ENCODE measurements around the gene LRRC71. TPM values are rescaled to one million over a fixed set of nuclear protein-coding genes. Genes with fewer than 3 reads are reported as not detected.
A peak's percentile ranks its signal among the peaks of the same experiment; 100 is the strongest.

Gene LRRC71
- total RNA-seq, 6 donors from 2014 or later = 0.49 to 13.9 (median 6.3) TPM

- H3K27me3 ChIP-seq = no peaks in the 10 kb centered on the region
- H3K9me3 ChIP-seq = no peaks in the 10 kb centered on the region
- H3K36me3 ChIP-seq = peaks cover 9 to 95% (median 83%) of the 10 kb centered on the region in 4 donors
- no peak for TF ChIP-seq CTCF (IDR thresholded peaks at IDR 0.05)
- TF ChIP-seq POLR2A (IDR thresholded peaks at IDR 0.05) = no peak
- no peak for TF ChIP-seq POLR2AphosphoS5 (IDR thresholded peaks at IDR 0.05)
- no peak for TF ChIP-seq EP300 (IDR thresholded peaks at IDR 0.05)
- H3K4me3 ChIP-seq = no peak overlapping the region
- no peaks in the 10 kb centered on the region for H3K4me1 ChIP-seq
- WGBS, 2 donors = 95 to 96% methylated on average over 11 to 13 of the region's 13 CpGs
- ATAC-seq (ENCODE audit: low FRiP score in 2 of 2) (no peak), DNase-seq (peak in 1 of 2 donors; percentile 31)
- H3K27ac ChIP-seq = no peak overlapping the region
These were observed 19.4 kb downstream of the LRRC71 start for GRCh38 chr1:156939786-156940334.

- TF ChIP-seq POLR2AphosphoS5 (IDR thresholded peaks at IDR 0.05) (no peak), EP300 (IDR thresholded peaks at IDR 0.05) (no peak), POLR2A (IDR thresholded peaks at IDR 0.05) (no peak), CTCF (IDR thresholded peaks at IDR 0.05) (no peak)
- H3K36me3 ChIP-seq = peaks cover 20 to 98% (median 91%) of the 10 kb centered on the region in 4 donors
- WGBS, 2 donors = 91 to 94% methylated on average over 8 to 10 of the region's 10 CpGs
- no peak overlapping the region for H3K4me3 ChIP-seq
- DNase-seq = peak in 1 of 2 donors; percentile 44
- no peak overlapping the region for H3K27ac ChIP-seq
- ATAC-seq (ENCODE audit: low FRiP score in 2 of 2) = no peak
- no peaks in the 10 kb centered on the region for H3K9me3 ChIP-seq
- no peaks in the 10 kb centered on the region for H3K4me1 ChIP-seq
- no peaks in the 10 kb centered on the region for H3K27me3 ChIP-seq
These were observed 21.2 kb downstream of the LRRC71 start for GRCh38 chr1:156941675-156942074.

GRCh38 chr1:156942176-156942575 lies 21.7 kb downstream of the LRRC71 start:
- Histone ChIP-seq H3K9me3 (no peaks in the 10 kb centered on the region), H3K27me3 (no peaks in the 10 kb centered on the region), H3K4me3 (no peak overlapping the region), H3K36me3 (peaks cover 25 to 98% (median 91%) of the 10 kb centered on the region in 4 donors), H3K4me1 (no peaks in the 10 kb centered on the region), H3K27ac (no peak overlapping the region)
- TF ChIP-seq EP300 (IDR thresholded peaks at IDR 0.05) (no peak), CTCF (IDR thresholded peaks at IDR 0.05) (no peak), POLR2AphosphoS5 (IDR thresholded peaks at IDR 0.05) (no peak), POLR2A (IDR thresholded peaks at IDR 0.05) (no peak)
- 80 to 91% methylated on average over 3 of the region's 3 CpGs for WGBS, 2 donors
- no peak for ATAC-seq (ENCODE audit: low FRiP score in 2 of 2)
- no peak for DNase-seq

- DNase-seq (no peak), ATAC-seq (ENCODE audit: low FRiP score in 2 of 2) (no peak)
- Histone ChIP-seq H3K27me3 (no peaks in the 10 kb centered on the region), H3K36me3 (peaks cover 29 to 98% (median 91%) of the 10 kb centered on the region in 4 donors), H3K4me1 (no peaks in the 10 kb centered on the region), H3K4me3 (no peak overlapping the region), H3K27ac (no peak overlapping the region), H3K9me3 (no peaks in the 10 kb centered on the region)
- 92 to 94% methylated on average over 7 of the region's 7 CpGs for WGBS, 2 donors
- TF ChIP-seq CTCF (IDR thresholded peaks at IDR 0.05) (no peak), EP300 (IDR thresholded peaks at IDR 0.05) (no peak), POLR2A (IDR thresholded peaks at IDR 0.05) (no peak), POLR2AphosphoS5 (IDR thresholded peaks at IDR 0.05) (no peak)
These were observed 22.1 kb downstream of the LRRC71 start for GRCh38 chr1:156942576-156942975.

GRCh38 chr1:156943756-156944155 lies 23.3 kb downstream of the LRRC71 start:
- Histone ChIP-seq H3K4me3 (no peak overlapping the region), H3K4me1 (no peaks in the 10 kb centered on the region), H3K27ac (no peak overlapping the region), H3K27me3 (no peaks in the 10 kb centered on the region), H3K9me3 (no peaks in the 10 kb centered on the region), H3K36me3 (peaks cover 32 to 98% (median 91%) of the 10 kb centered on the region in 4 donors)
- WGBS, 2 donors = 89% methylated on average over 1 of the region's 3 CpGs; no CpG with 5 or more reads in 1 of the 2 donors
- TF ChIP-seq POLR2A (IDR thresholded peaks at IDR 0.05) (no peak), CTCF (IDR thresholded peaks at IDR 0.05) (no peak), POLR2AphosphoS5 (IDR thresholded peaks at IDR 0.05) (no peak), EP300 (IDR thresholded peaks at IDR 0.05) (no peak)
- DNase-seq (no peak), ATAC-seq (ENCODE audit: low FRiP score in 2 of 2) (no peak)
